Lower leg skin (tissue), 4 donors: Measurements from ENCODE around the gene GPN3. TPM values are rescaled to one million over a fixed set of nuclear protein-coding genes. Genes with fewer than 3 reads are reported as not detected.

Source experiments
- DNase-seq, 2 donors: peaks; one replicate each; pipeline ENCODE4 v3.0.0-alpha.2; 2019; ENCODE audit warnings: low spot score in 2 of 2
- H3K4me3 ChIP-seq: fragments of 200-600 bp; sonication (generic); 2 replicates; pipeline ENCODE4 v1.5.1; 2017; ENCODE audit warnings: mild to moderate bottlenecking, low read depth; ENCODE audit not compliant: poor library complexity, severe bottlenecking
- CTCF ChIP-seq, 3 donors: fragments of 450-650 bp; IDR thresholded peaks; one replicate each; pipeline ENCODE4 v1.5.1; 2016; ENCODE audit warnings: antibody characterized with exemption in 3 of 3, mild to moderate bottlenecking in 3 of 3, moderate library complexity in 2 of 3
- POLR2A ChIP-seq, 2 donors: fragments of 450-650 bp; IDR thresholded peaks; one replicate each; pipeline ENCODE4 v1.6.1; 2016 to 2017; ENCODE audit warnings: antibody characterized with exemption in 2 of 2, mild to moderate bottlenecking in 1 of 2, moderate library complexity in 1 of 2
- WGBS, 2 donors: methylation state at CpG; one replicate each; pipeline ENCODE4 v1.1.5; 2018; 5-methylcytosine and 5-hydroxymethylcytosine counted together
- intact Hi-C: fragments of 100-400 bp; cut with DNase I; formaldehyde crosslinking; loops from one replicate; pipeline ENCODE4 v1.15.0; 2023; ENCODE audit warnings: low total_unique reads
- total RNA-seq, 4 donors: library from RNA; depleted of rRNA; stranded (reverse); fragments of >200 nt; gene quantifications; one replicate each; pipeline ENCODE4 v1.1.0, GENCODE V29; 2016

GPN3 gene
- total RNA-seq, 4 donors from 2014 or later: 12.2 to 16.2 (median 14.5) TPM

- TF ChIP-seq POLR2A (IDR thresholded peaks at IDR 0.05) (no peak), CTCF (IDR thresholded peaks at IDR 0.05) (no peak)
- intact Hi-C loops: no loop called here
- WGBS, 2 donors: 12 to 15% methylated on average over 21 of the region's 21 CpGs
- H3K4me3 ChIP-seq: peak overlapping the region; percentile 70
- peak; percentile 28 to 92 for DNase-seq
Measured at GRCh38 chr12:110403976-110404682, 63.9 kb downstream of the GPN3 start.

GRCh38 chr12:110403146-110403975, 64.7 kb downstream of the GPN3 start, which contains the start of gene ANAPC7:
Gene ANAPC7 (minus strand): TSS chr12:110403708. CDS start chr12:110403627, 81 bp downstream.
- H3K4me3 ChIP-seq: peak within 1 kb of the TSS; percentile 70
- no peak for TF ChIP-seq POLR2A (IDR thresholded peaks at IDR 0.05)
- no peak for TF ChIP-seq CTCF (IDR thresholded peaks at IDR 0.05)
- 0 to 1% methylated on average over 62 of the region's 62 CpGs for WGBS, 2 donors
- DNase-seq: peak; percentile 88 to 97
- intact Hi-C loops: no loop called here

Other genes starting within 250 kb of the GPN3 start
- 100 to 1,000 TPM in 2 of 4 donors, 10 to 100 TPM in 2; 61.9 to 103 (median 86.1) TPM for gene ATP2A2, start 187.0 kb downstream of the GPN3 start, total RNA-seq
- 10 to 100 TPM; 28.4 to 42.0 (median 37.3) TPM for gene ANAPC7, start 64.5 kb downstream of the GPN3 start, total RNA-seq
- 100 to 1,000 TPM; 157 to 319 (median 257) TPM for gene ARPC3, start 17.9 kb downstream of the GPN3 start, total RNA-seq
- 1 to 10 TPM in 1 of 4 donors, under 1 TPM in 3; 0.30 to 1.9 (median 0.85) TPM for gene FAM216A, start 588 bp upstream of the GPN3 start, total RNA-seq
- gene VPS29, start 33.9 kb upstream of the GPN3 start, total RNA-seq: 10 to 100 TPM; 54.6 to 93.4 (median 61.9) TPM
- 1 to 10 TPM in 1 of 4 donors, under 1 TPM in 2, not detected in 1; 0.49 to 1.0 (median 0.63) TPM for gene RAD9B, start 34.1 kb upstream of the GPN3 start, total RNA-seq
- 10 to 100 TPM; 19.6 to 29.8 (median 26.0) TPM for gene PPTC7, start 115.1 kb upstream of the GPN3 start, total RNA-seq
- 10 to 100 TPM; 18.6 to 44.8 (median 24.7) TPM for gene TCTN1, start 145.9 kb upstream of the GPN3 start, total RNA-seq
- 1 to 10 TPM; 2.2 to 3.5 (median 3.3) TPM for gene HVCN1, start 220.9 kb upstream of the GPN3 start, total RNA-seq